Measurements from ENCODE around the gene TYRP1.
"Not testable (repeated sequence)": the region's sequence is repeated elsewhere in the genome, so short reads cannot be mapped to it uniquely, and the experiment has no call there.

Gene TYRP1

GRCh38 chr9:12693141-12693540, at the start of gene TYRP1:
Gene TYRP1 (plus strand): TSS chr9:12693385. CDS start chr9:12693997, 612 bp downstream.
- no peak for DNase-seq

- DNase-seq, result no peak
Measured at GRCh38 chr9:12643686-12644085, 49.5 kb upstream of the TYRP1 start.

GRCh38 chr9:12648925-12649324, 44.3 kb upstream of the TYRP1 start:
- DNase-seq, result no peak

- no peak for DNase-seq
Measured at GRCh38 chr9:12651125-12651524, 42.1 kb upstream of the TYRP1 start.

GRCh38 chr9:12652973-12653372, 40.2 kb upstream of the TYRP1 start:
- no peak for DNase-seq

- no peak for DNase-seq
Measured at GRCh38 chr9:12656803-12657202, 36.4 kb upstream of the TYRP1 start.

- DNase-seq, result no peak
Measured at GRCh38 chr9:12657233-12657632, 36.0 kb upstream of the TYRP1 start.

- no peak for DNase-seq
Measured at GRCh38 chr9:12657998-12658397, 35.2 kb upstream of the TYRP1 start.

GRCh38 chr9:12658531-12659209, 34.5 kb upstream of the TYRP1 start:
- no peak for DNase-seq

GRCh38 chr9:12659220-12659619, 34.0 kb upstream of the TYRP1 start:
- no peak for DNase-seq

GRCh38 chr9:12666813-12667212, 26.4 kb upstream of the TYRP1 start:
- DNase-seq, result no peak

GRCh38 chr9:12667892-12668291, 25.3 kb upstream of the TYRP1 start:
- DNase-seq, result no peak

- DNase-seq, result no peak
Measured at GRCh38 chr9:12670006-12670405, 23.2 kb upstream of the TYRP1 start.

GRCh38 chr9:12674961-12675360, 18.2 kb upstream of the TYRP1 start:
- DNase-seq, result no peak

GRCh38 chr9:12677462-12678126, 15.6 kb upstream of the TYRP1 start:
- DNase-seq, result not testable (repeated sequence)

- DNase-seq, result peak; percentile 28
Measured at GRCh38 chr9:12680341-12680740, 12.8 kb upstream of the TYRP1 start.

GRCh38 chr9:12680757-12681156, 12.4 kb upstream of the TYRP1 start:
- DNase-seq, result no peak

- no peak for DNase-seq
Measured at GRCh38 chr9:12681620-12682019, 11.6 kb upstream of the TYRP1 start.

- DNase-seq, result peak; percentile 17
Measured at GRCh38 chr9:12684974-12685373, 8.2 kb upstream of the TYRP1 start.

GRCh38 chr9:12689233-12689632, 4.0 kb upstream of the TYRP1 start:
- DNase-seq, result no peak

- DNase-seq, result no peak
Measured at GRCh38 chr9:12694013-12694412, 828 bp downstream of the TYRP1 start.

- DNase-seq, result no peak
Measured at GRCh38 chr9:12695474-12695873, 2.3 kb downstream of the TYRP1 start.

- DNase-seq, result no peak
Measured at GRCh38 chr9:12696931-12697622, 3.9 kb downstream of the TYRP1 start.

GRCh38 chr9:12697719-12698118, 4.5 kb downstream of the TYRP1 start:
- DNase-seq, result no peak

Measured in kidney glomerular epithelial cell (primary cell).